ENCODE results near the gene GCM1. TPM values are rescaled to one million over a fixed set of nuclear protein-coding genes. Genes with fewer than 3 reads are reported as not detected.

Gene GCM1
- total and polyA plus RNA-seq, 9 of the 15 experiments (the other 6 are each of a cell fraction or from before 2014, with no cell fraction given): not detected

DNA sequence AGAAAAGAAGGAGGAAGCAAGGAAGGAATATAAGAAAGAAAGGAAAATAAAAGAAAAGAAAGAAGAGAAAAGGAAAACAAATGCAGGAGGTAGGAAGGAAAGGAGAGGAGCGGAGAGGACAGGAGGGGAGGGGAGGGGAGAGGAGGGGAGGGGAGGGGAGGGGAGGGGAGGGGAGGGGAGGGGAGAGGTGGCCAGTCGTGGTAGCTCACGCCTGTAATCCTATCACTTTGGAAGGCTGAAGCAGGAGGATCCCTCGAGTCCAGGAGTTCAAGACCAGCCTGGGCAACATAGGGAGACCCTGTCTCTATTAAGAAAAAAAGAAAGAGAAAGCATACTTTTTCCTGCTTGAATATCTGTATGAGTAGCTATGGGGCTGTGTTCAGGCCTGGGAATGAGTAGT, 46.4 kb upstream of the GCM1 start:
- no peaks in the 10 kb centered on the region for H4K20me1 ChIP-seq (replicated peaks; ENCODE audit: control insufficient read depth, insufficient read depth, low read length)
- no peak overlapping the region for H2AFZ ChIP-seq (ENCODE audit: low read depth, low read length)
- no peaks in the 10 kb centered on the region for H3K36me3 ChIP-seq (ENCODE audit: control insufficient read depth, insufficient read depth, low read length)
- no peak overlapping the region for H3K4me3 ChIP-seq
- BruUV-seq (replicated peaks): no TSS peak
- FAIRE-seq (no peak), DNase-seq (ENCODE audit: extremely low read depth in 1 of 4, low spot score in 3 of 4) (no peak), ATAC-seq (no peak)
- intact Hi-C loops (cut with micrococcal nuclease): no loop called here
- no peak overlapping the region for H3K9ac ChIP-seq (ENCODE audit: insufficient read depth in 1 of 2, low read depth in 2 of 2, low read length in 2 of 2)
- no peaks in the 10 kb centered on the region for H3K79me2 ChIP-seq (ENCODE audit: control insufficient read depth, insufficient read depth, low read length)
- H3K4me2 ChIP-seq (ENCODE audit: insufficient read depth, low read length): no peak overlapping the region
- WGBS (ENCODE audit: insufficient coverage, low coverage, missing lambda C conversion rate): no CpG with 5 or more reads among the region's 4 CpGs
- POLR2A ChIA-PET: no interaction called here
- H3K9me3 ChIP-seq (replicated peaks; ENCODE audit: control insufficient read depth, insufficient read depth, low read depth, low read length): 0 out of 2 replicates have a peak, but pooled peaks cover 2% of the 10 kb centered on the region
- no peak overlapping the region for H3K27ac ChIP-seq (ENCODE audit: extremely low read depth, low read depth, low read length)
- H3K27me3 ChIP-seq (ENCODE audit: control insufficient read depth in 2 of 2, insufficient read depth in 2 of 2, low read length in 2 of 2): no peaks in the 10 kb centered on the region
- in situ Hi-C loops (cut with MboI): loop anchor here (25.0 kb wide), 1 partner anchor 242 kb away; no protein-coding TSS in a partner anchor
- TF ChIP-seq ZNF766 (CRISPR knock-in tag; conservative IDR thresholded peaks at IDR 0.05) (no peak), NONO (IDR thresholded peaks at IDR 0.05; ENCODE audit: low read depth in 2 of 2, low read length in 1 of 2) (no peak), PCBP1 (IDR thresholded peaks at IDR 0.05; ENCODE audit: low read depth, low read length, poor library complexity, severe bottlenecking) (peak; percentile 36), PRMT5 (CRISPR knock-in tag; IDR thresholded peaks at IDR 0.05) (no peak), KAT2B (IDR thresholded peaks at IDR 0.05; ENCODE audit: low read depth, low read length) (no peak), TCFL5 (CRISPR knock-in tag; conservative IDR thresholded peaks at IDR 0.05) (no peak), SMAD1 (IDR thresholded peaks at IDR 0.05; ENCODE audit: low read depth, low read length, partially characterized antibody) (no peak), TEAD4 (IDR thresholded peaks at IDR 0.05; ENCODE audit: low read length) (no peak), TEAD4 (CRISPR knock-in tag; IDR thresholded peaks at IDR 0.05; ENCODE audit: borderline replicate concordance) (no peak), NR2F6 (CRISPR knock-in tag; IDR thresholded peaks at IDR 0.05) (no peak)
- H3K4me1 ChIP-seq (replicated peaks in 1 of 2; ENCODE audit: control insufficient read depth in 2 of 2, insufficient read depth in 2 of 2, low read length in 2 of 2): peaks cover 0 to 6% of the 10 kb centered on the region in 2 experiments; a peak in 1 of 5 replicates
- no peaks in the 10 kb centered on the region for H3K9me1 ChIP-seq (ENCODE audit: control insufficient read depth, insufficient read depth, low read length)
- CTCF ChIA-PET (ENCODE audit: low intra/inter-chr PET ratio): no interaction called here
